ENCODE data around the gene BAZ2A.

DNA sequence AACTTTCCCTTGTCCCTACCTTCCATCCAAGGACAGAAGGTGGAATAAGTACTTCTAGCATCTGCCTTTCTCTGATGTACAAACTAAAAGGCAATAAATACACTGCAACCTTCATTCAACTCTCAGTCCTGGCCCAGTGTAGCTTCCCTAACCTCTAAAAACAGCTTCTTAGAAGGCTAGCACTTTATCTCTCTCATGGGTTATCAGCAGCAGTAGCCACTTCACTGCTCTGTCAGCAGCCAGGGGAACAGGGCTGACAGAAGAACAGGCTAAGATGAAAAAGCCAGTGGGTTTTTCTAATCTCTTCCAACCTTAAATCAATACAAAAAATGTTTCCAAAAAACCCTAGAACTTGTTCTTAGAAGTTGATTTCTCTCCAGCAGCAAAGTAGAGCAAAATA, 13.2 kb downstream of the BAZ2A start:
- TF ChIP-seq CTCF (IDR thresholded peaks at IDR 0.05) (no peak), EP300 (IDR thresholded peaks at IDR 0.05; ENCODE audit: borderline replicate concordance in 1 of 2, low read depth in 1 of 2, low read length in 1 of 2) (no peak)
